ENCODE data around the gene SCFD1.
"Not testable (repeated sequence)": the region's sequence is repeated elsewhere in the genome, so short reads cannot be mapped to it uniquely, and the experiment has no call there.

Gene SCFD1

GRCh38 chr14:30621940-30622830 is at the start of gene SCFD1:
SCFD1 (plus strand) TSS chr14:30622319; CDS start chr14:30622339, 20 bp downstream.
- peak; percentile 89 for DNase-seq

- no peak for DNase-seq
Measured at GRCh38 chr14:30572771-30573170, 49.3 kb upstream of the SCFD1 start.

- DNase-seq, result no peak
Measured at GRCh38 chr14:30573226-30573814, 48.8 kb upstream of the SCFD1 start.

- DNase-seq, result no peak
Measured at GRCh38 chr14:30573966-30574365, 48.2 kb upstream of the SCFD1 start.

- DNase-seq, result peak; percentile 0
Measured at GRCh38 chr14:30574777-30575176, 47.3 kb upstream of the SCFD1 start.

GRCh38 chr14:30576333-30576732 is 45.8 kb upstream of the SCFD1 start:
- DNase-seq, result not testable (repeated sequence)

GRCh38 chr14:30580616-30581282 is 41.4 kb upstream of the SCFD1 start:
- DNase-seq, result no peak

GRCh38 chr14:30581283-30581625 is 40.9 kb upstream of the SCFD1 start:
- no peak for DNase-seq

GRCh38 chr14:30582376-30582775 is 39.7 kb upstream of the SCFD1 start:
- DNase-seq, result no peak

GRCh38 chr14:30584058-30584630 is 38.0 kb upstream of the SCFD1 start:
- no peak for DNase-seq

GRCh38 chr14:30585204-30585603 is 36.9 kb upstream of the SCFD1 start:
- no peak for DNase-seq

GRCh38 chr14:30587141-30587540 is 35.0 kb upstream of the SCFD1 start:
- no peak for DNase-seq

GRCh38 chr14:30588873-30589272 is 33.2 kb upstream of the SCFD1 start:
- no peak for DNase-seq

- no peak for DNase-seq
Measured at GRCh38 chr14:30596935-30597334, 25.2 kb upstream of the SCFD1 start.

- no peak for DNase-seq
Measured at GRCh38 chr14:30597504-30597903, 24.6 kb upstream of the SCFD1 start.

- no peak for DNase-seq
Measured at GRCh38 chr14:30600922-30601918, 20.9 kb upstream of the SCFD1 start.

GRCh38 chr14:30603402-30603801 is 18.7 kb upstream of the SCFD1 start:
- DNase-seq, result no peak

- not testable (repeated sequence) for DNase-seq
Measured at GRCh38 chr14:30604696-30605095, 17.4 kb upstream of the SCFD1 start.

GRCh38 chr14:30607156-30607780 is 14.9 kb upstream of the SCFD1 start:
- no peak for DNase-seq

- no peak for DNase-seq
Measured at GRCh38 chr14:30608533-30609006, 13.5 kb upstream of the SCFD1 start.

- peak; percentile 12 for DNase-seq
Measured at GRCh38 chr14:30610787-30611343, 11.3 kb upstream of the SCFD1 start.
